ENCODE results near the gene PLEKHA7. TPM values are rescaled to one million over a fixed set of nuclear protein-coding genes. Genes with fewer than 3 reads are reported as not detected.

PLEKHA7 gene
- total and polyA plus RNA-seq, 2 of the 13 experiments (the other 11 are each of a cell fraction or from before 2014, with no cell fraction given): 17.5 to 18.7 TPM

GRCh38 chr11:16981651-16982194 is 32.5 kb downstream of the PLEKHA7 start (continued):
- TF ChIP-seq NFAT5 (CRISPR knock-in tag; IDR thresholded peaks at IDR 0.05) (no peak), ZNF709 (CRISPR knock-in tag; IDR thresholded peaks at IDR 0.05) (no peak), NFYC (CRISPR knock-in tag; IDR thresholded peaks at IDR 0.05) (no peak), TGIF2 (CRISPR knock-in tag; IDR thresholded peaks at IDR 0.05) (no peak), ZNF296 (CRISPR knock-in tag; conservative IDR thresholded peaks at IDR 0.05) (no peak), HDAC1 (CRISPR knock-in tag; IDR thresholded peaks at IDR 0.05) (no peak), KDM6A (CRISPR knock-in tag; IDR thresholded peaks at IDR 0.05; ENCODE audit: low read depth) (no peak), AFF4 (CRISPR knock-in tag; IDR thresholded peaks at IDR 0.05) (no peak), TEAD3 (CRISPR knock-in tag; optimal IDR thresholded peaks at IDR 0.05; ENCODE audit: borderline replicate concordance) (peak; percentile 94), ZNF83 (CRISPR knock-in tag; IDR thresholded peaks at IDR 0.05; ENCODE audit: borderline replicate concordance) (no peak), ZEB1 (IDR thresholded peaks at IDR 0.05; ENCODE audit: insufficient replicate concordance, low read depth) (no peak), SNAPC5 (CRISPR knock-in tag; IDR thresholded peaks at IDR 0.05; ENCODE audit: borderline replicate concordance) (no peak), CENPX (CRISPR knock-in tag; IDR thresholded peaks at IDR 0.05) (no peak), HOXA9 (CRISPR knock-in tag; IDR thresholded peaks at IDR 0.05; ENCODE audit: borderline replicate concordance) (no peak), CEBPB (IDR thresholded peaks at IDR 0.05; ENCODE audit: borderline replicate concordance, low read depth, low read length) (no peak), NFRKB (IDR thresholded peaks at IDR 0.05) (no peak), SYNCRIP (IDR thresholded peaks at IDR 0.05; ENCODE audit: insufficient read depth, low read depth, low read length) (no peak), ZNF580 (CRISPR knock-in tag; IDR thresholded peaks at IDR 0.05; ENCODE audit: borderline replicate concordance, low read depth) (no peak), TEF (CRISPR knock-in tag; IDR thresholded peaks at IDR 0.05) (no peak)
